ENCODE measurements around the gene ZDHHC14. TPM values are rescaled to one million over a fixed set of nuclear protein-coding genes. Genes with fewer than 3 reads are reported as not detected.
"Not testable (repeated sequence)": the region's sequence is repeated elsewhere in the genome, so short reads cannot be mapped to it uniquely, and the experiment has no call there.

ZDHHC14 gene
- polyA plus RNA-seq, 3 donors = 19.1 to 24.5 (median 21.2) TPM

DNA sequence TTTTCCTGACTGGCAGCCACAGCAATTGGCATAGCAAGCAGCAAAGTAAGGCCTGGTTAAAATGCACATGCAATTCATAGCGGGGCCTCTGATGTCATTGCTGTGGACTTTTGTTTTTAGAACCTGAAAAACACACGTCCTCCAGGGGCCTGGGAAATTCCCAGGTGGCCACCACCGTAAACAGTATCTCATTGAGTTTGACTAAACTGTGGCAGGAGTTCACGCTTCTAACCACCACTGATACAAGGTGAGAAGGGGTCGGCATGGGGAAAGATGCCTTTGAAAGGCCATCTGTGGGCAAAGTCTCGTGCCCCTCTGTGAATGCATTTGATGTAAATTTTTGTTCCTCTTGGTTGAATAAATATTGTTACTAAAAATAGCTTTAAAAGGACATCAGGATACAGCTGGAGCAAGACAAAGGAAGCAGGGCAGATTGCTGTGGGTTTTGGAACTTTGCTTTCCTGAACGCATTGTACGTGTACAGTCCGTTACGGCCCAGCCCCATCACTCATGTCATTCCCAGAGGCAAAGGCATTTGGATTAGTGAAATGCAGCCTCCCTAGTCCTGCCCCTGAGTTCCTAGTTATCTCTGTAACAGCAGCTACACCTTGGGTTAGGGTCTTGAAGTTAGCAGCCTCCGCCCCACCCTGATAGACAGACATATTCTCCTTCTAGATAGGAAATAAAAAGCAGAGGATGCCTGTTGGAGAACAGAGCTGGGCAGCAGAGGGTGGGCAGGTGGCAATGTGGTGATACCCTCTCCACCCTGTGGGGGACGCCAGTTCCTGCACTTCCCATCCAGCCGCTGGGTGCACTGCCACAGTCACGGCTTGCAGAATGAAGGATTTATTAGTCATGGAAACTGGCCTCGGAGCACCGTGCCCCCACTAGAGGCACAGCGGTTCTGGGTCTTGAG, 80.3 kb downstream of the ZDHHC14 start:
- DNase-seq = no peak

GRCh38 chr6:157462956-157463742, 82.2 kb downstream of the ZDHHC14 start:
- DNase-seq = no peak

DNA sequence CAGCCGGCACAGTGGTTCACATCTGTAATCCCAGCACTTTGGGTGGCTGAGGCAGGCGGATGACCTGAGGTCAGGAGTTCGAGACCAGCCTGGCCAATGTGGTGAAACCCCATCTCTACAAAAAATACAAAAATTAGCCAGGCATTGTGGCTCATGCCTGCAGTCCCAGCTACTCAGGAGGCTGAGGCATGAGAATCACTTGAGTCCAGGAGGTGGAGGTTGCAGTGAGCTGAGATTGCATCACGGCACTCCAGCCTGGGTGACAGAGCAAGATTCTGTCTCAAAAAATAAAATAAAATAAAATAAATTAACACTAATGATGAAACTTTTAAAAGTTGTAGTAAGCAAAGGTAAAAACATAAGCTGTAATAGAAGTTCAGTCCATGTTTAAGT, 82.7 kb downstream of the ZDHHC14 start:
- DNase-seq = not testable (repeated sequence)

DNA sequence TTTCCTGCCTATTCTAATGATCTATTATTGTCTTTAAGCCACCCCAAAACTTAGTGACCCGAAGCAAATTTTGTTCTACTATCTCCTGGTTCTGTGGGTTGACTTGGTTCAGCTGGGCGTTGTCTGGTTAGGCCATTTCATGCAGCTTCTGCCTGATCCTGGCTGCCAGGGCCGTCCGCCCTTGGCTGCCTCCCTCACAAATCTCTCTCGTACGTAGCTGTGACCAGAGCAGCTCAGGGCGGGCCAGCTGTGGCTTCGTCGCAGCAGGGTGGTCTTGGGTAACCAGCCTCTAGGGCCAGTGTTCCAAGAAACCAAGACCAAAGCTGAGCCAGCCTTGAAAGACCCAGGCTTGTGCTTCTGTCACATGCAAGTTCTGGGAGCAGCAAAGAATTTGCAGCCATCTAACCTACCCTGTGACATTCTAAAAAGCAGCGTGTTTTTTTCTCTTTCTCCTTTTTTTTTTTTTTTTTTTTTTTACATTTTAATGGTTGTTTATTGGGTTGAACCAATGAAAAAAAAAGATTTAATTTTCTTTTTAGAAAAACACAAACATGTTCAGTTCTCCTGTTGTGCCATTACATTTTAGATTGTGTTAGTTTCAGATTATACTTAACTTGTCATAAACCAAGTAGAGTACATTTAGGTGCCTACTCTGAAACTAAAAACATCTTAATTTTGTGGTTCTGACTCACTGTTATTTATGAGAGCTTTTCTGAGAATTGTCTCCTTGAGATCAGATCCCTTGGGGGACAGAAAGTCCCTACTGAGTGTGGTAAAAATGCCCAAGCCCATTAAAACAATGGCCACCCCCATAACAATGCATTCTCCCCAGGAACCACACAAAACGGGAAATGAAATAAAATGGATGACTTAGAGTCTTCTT, 83.9 kb downstream of the ZDHHC14 start:
- DNase-seq = no peak

- DNase-seq = no peak
These were observed 85.3 kb downstream of the ZDHHC14 start for GRCh38 chr6:157466342-157466648.

DNA sequence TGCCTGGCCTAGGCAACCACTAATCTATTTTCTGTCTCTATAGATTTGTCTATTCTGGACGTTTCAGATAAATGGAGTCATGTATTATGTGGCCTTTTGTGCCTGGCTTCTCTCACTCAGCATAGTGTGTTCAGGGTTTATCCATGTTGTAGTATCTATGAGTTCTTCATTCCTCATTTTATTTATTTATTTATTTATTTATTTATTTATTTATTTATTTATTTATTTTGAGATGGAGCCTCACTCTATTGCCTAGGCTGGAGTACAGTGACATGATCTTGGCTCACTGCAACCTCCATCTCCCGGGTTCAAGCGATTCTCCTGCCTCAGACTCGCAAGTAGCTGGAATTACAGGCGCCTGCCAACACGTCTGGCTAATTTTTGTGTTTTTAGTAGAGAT, 86.3 kb downstream of the ZDHHC14 start:
- not testable (repeated sequence) for DNase-seq

- no peak for DNase-seq
These were observed 87.1 kb downstream of the ZDHHC14 start for GRCh38 chr6:157468054-157468453.

DNA sequence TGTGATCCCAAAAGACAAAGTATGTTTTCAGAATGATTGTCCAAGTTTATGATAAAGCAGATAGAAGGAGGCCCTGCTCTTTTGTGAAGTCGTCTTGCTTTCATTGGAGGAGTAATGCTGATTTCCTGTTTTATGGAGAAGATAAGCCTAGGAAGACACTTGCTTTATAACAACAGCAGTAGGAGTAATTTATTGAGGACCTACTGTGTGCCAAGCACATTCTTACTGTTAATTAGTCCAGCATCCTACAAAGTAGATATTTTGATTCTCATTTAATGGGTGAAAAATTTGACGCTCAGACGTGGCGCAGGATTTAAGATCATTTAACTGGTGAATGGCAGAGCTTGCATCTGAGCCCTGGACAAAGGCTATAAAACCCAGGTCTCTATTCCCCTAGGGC, 87.6 kb downstream of the ZDHHC14 start:
- no peak for DNase-seq

DNA sequence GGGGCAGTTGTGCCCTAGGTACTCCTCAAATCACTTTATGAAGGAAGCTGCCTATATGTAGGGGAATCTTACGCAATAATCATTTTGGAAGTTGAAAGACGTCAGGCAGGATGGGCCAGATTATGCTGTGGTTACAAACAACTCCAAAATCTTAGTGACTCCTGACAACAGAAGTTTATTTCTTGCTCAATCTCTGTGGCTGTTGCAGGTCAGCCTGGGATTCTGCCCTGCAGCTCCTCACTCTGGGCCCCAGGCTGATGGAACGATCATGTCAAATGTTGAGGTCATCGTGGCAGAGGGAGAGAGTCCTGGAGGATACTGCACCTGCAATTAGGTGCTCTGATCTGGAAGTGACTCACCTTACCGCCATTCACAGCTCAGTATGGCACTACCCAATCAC, 88.4 kb downstream of the ZDHHC14 start:
- DNase-seq = no peak

DNA sequence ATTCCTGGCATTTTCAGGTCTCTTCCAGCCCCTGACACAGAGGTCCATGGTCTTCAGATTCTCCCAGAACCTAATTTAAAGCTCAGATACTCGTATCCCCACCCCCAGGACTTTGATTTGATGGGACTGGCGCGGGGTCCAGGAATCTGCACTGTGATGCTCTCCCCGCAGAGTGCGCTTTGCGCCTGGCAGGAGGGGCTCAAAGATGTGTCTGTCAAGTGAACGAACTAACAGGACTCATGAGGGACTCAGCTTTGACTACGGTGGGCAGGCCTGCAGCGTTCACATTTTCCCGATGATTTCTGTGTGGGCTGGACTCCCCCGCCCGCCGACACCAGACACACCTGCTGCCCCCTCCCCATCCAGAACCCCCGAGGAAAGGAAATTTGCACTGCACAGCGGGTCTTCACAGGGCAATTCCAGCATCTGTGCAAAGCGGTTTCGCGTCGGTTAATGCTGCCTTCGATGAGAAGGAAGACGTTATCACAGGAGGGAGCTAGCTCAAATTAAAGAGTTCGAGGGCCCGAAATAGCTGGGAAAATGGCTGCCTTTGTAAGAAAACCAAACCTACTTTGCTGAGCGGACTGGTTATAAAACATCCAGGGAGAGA, 90.2 kb downstream of the ZDHHC14 start:
- no peak for DNase-seq

DNA sequence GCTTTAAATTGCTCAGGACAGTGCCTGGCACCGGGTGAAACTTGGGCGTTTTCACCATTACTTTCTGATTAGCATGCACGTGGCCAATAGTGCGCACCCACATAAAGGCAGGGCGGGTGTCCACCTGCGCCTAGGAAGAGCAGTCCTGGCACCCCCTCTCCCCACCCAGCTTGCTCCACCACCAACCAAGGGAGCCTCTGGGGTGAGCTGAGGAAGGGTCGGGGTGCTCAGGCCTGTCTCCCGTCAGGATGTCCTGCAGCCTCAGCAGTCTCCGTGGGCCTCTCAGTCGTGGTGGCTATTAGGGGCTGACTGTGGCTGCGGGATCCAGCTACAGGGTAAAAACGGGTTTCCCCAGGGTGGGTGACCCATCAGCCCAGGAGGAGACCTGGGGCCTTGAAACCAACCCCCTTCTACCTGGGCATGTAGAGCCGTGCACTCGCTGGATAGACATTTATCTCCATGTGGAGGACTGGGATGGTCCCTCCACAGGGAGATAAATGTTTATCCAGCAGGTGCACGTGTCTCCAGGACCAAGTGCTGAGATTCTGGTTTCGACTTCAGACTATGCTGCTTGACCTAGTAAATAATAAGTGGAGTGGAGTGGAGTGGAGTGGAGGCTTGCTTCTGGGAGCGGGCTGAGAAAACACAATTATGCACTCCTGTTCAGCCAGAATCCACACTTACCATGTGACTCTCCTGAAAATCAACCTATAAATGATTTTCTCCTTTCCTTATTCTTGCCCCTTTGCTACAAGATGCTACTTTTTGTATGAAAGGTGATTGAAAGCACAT, 91.1 kb downstream of the ZDHHC14 start:
- DNase-seq = no peak

GRCh38 chr6:157476797-157477196, 95.8 kb downstream of the ZDHHC14 start:
- no peak for DNase-seq

DNA sequence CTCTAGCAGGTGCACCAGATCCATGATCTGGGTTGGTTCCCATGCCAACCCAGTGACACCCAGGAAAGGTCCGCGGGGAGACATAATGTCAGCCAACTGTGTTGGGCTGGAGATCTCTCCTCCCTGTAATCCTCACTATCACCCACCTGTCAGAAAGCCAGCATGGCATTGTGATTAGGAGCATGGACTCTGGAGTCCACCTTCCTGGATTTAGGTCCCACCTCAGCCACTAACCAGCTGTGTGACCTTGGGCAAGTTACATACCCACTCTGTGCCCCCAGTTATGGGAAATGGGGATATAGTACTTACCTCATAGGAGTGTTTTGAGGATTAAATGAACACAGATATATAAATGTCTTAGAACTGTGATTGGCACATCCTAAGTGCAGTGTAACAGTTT, 97.9 kb downstream of the ZDHHC14 start:
- no peak for DNase-seq

- no peak for DNase-seq
These were observed 98.7 kb downstream of the ZDHHC14 start for GRCh38 chr6:157479464-157480303.

- DNase-seq = no peak
These were observed 100.3 kb downstream of the ZDHHC14 start for GRCh38 chr6:157481189-157481864.

GRCh38 chr6:157481865-157482249, 100.9 kb downstream of the ZDHHC14 start:
- DNase-seq = no peak

DNA sequence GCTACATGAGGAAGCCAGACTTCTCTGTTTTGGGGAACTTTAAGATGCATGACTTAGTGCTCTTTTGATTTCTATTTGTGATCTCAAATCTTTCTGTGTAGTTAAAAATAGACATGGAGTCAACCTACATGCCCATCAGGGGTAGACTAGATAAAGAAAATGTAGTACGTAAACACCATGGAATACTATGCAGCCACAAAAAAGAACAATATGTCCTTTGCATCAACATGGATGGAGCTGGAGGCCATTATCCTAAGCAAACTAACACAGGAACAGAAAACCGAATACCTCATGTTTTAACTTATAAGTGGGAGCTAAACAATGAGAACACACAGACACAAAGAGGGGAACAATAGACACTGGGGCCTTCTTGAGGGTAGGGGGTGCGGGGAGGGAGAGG, 102.8 kb downstream of the ZDHHC14 start:
- DNase-seq = no peak

DNA sequence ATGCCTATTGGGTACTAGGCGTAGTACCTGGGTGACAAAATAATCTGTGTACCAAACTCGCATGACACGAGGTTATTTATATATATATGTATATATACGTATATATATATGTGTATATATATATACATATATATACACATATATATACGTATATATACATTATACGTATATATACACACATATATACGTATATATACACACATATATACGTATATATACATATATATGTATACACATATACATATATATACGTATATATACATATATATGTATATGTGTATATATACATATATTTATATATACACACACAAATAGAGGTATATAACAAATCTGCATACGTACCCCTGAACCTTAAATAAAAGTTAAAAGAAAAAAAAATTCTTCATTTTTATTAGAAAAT, 103.2 kb downstream of the ZDHHC14 start:
- DNase-seq = no peak

DNA sequence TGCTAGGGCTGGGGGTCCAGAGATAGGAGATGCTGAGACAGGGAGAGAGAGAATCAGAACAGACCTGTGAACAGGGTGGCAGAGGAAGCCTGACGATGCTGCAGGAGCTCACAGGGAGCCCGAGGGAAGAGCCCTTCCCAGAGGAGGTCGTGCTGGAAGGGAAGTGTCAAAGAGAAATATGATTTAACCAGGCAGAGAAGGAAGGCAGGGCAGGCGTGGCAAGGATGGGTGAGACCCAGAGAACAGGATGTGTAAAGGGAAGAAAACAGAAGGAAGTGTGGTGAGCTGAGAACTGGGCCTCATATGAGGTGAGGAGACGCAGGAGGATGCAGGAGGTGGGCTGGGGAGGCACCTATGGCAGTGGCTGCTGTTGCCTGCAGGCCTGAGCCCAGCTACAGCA, 105.6 kb downstream of the ZDHHC14 start:
- no peak for DNase-seq
